PC-3 (cell line): ENCODE data around the gene RAB31. TPM values are rescaled to one million over a fixed set of nuclear protein-coding genes. Genes with fewer than 3 reads are reported as not detected.

Experiments
- ATAC-seq: fragments of 200-7000 bp; cut with Tn5 transposase; 2 replicates; pipeline ENCODE4 v1.9.1; 2020; ENCODE audit warnings: mild to moderate bottlenecking, moderate library complexity
- BruUV-seq: library from RNA; stranded (reverse); fragments of 400-500 nt; replicated peaks from 2 replicates; lab custom pipeline; 2021; lab: Mats Ljungman, UMichigan
- CTCF ChIA-PET: fragments of 300-600 bp; sonication (Branson Sonifier 250); formaldehyde crosslinking; loops from one replicate; lab custom pipeline; 2022; ENCODE audit warnings: antibody characterized with exemption; lab: Charles Lee
- POLR2A ChIA-PET: fragments of 300-600 bp; sonication (Branson Sonifier 250); formaldehyde crosslinking; loops from one replicate; lab custom pipeline; 2022; ENCODE audit warnings: antibody characterized with exemption; ENCODE audit not compliant: unreplicated experiment; lab: Charles Lee
- DNase-seq: peaks from one replicate; pipeline ENCODE4 v3.0.0-alpha.2; 2015
- H2AFZ ChIP-seq: fragments of 300-600 bp; sonication (generic); 2 replicates; pipeline ENCODE4 v1.6.0; 2016; ENCODE audit warnings: antibody characterized with exemption, low read length
- H3F3A ChIP-seq: fragments of 300-600 bp; sonication (generic); one replicate; pipeline ENCODE4 v1.6.0; 2017; ENCODE audit warnings: antibody characterized with exemption, low read length, control low read depth, mild to moderate bottlenecking; ENCODE audit not compliant: unreplicated experiment
- H3K27ac ChIP-seq: fragments of 300-600 bp; sonication (generic); 2 replicates; pipeline ENCODE4 v1.5.1; 2016; ENCODE audit warnings: mild to moderate bottlenecking, low read length
- H3K27me3 ChIP-seq: fragments of 300-600 bp; sonication (generic); 2 replicates; pipeline ENCODE4 v1.6.1; 2016; ENCODE audit warnings: low read length, mixed read lengths
- H3K36me3 ChIP-seq: fragments of 300-600 bp; sonication (generic); 2 replicates; pipeline ENCODE4 v1.6.1; 2016; ENCODE audit warnings: low read depth, mixed run types, low read length, mixed read lengths
- H3K4me1 ChIP-seq: fragments of 300-600 bp; sonication (generic); 2 replicates; pipeline ENCODE4 v1.5.1; 2016; ENCODE audit warnings: low read length; ENCODE audit not compliant: insufficient read depth
- H3K4me2 ChIP-seq: fragments of 300-600 bp; sonication (generic); 2 replicates; pipeline ENCODE4 v1.6.0; 2016; ENCODE audit warnings: low read length
- H3K4me3 ChIP-seq: fragments of 300-600 bp; sonication (generic); 2 replicates; pipeline ENCODE4 v1.5.1; 2016; ENCODE audit warnings: mild to moderate bottlenecking, low read length, mixed read lengths
- H3K79me2 ChIP-seq: fragments of 300-600 bp; sonication (generic); 2 replicates; pipeline ENCODE4 v1.6.1; 2017; ENCODE audit warnings: low read length, mixed read lengths
- H3K9ac ChIP-seq: fragments of 300-600 bp; sonication (generic); 2 replicates; pipeline ENCODE4 v1.6.0; 2016; ENCODE audit warnings: mild to moderate bottlenecking, low read length
- H3K9me2 ChIP-seq: fragments of 300-600 bp; sonication (generic); replicated peaks from 2 replicates; pipeline ENCODE4 v1.6.1; 2016; ENCODE audit warnings: mixed run types, low read length, mixed read lengths
- H3K9me3 ChIP-seq: fragments of 300-600 bp; sonication (generic); 2 replicates; pipeline ENCODE4 v1.6.1; 2016; ENCODE audit warnings: low read length, mixed read lengths
- H4K20me1 ChIP-seq: fragments of 300-600 bp; sonication (generic); 2 replicates; pipeline ENCODE4 v1.6.1; 2016; ENCODE audit warnings: low read length, mixed read lengths
- EZH2 ChIP-seq: fragments of 300-600 bp; sonication (generic); IDR thresholded peaks from one replicate; pipeline ENCODE4 v1.6.1; 2017; ENCODE audit warnings: antibody characterized with exemption, mild to moderate bottlenecking, low read length; ENCODE audit not compliant: unreplicated experiment
- EZH2phosphoT487 ChIP-seq: fragments of 300-600 bp; sonication (generic); IDR thresholded peaks from 2 replicates; pipeline ENCODE4 v1.6.1; 2018; ENCODE audit warnings: mild to moderate bottlenecking, antibody characterized with exemption, low read length, borderline replicate concordance
- intact Hi-C: fragments of 100-400 bp; cut with micrococcal nuclease; formaldehyde crosslinking; loops from 2 replicates; pipeline ENCODE4 v1.9.0; 2023
- total RNA-seq: library from RNA; depleted of rRNA; stranded (reverse); fragments of >200 nt; gene quantifications from 2 replicates; pipeline ENCODE4 v1.2.3, GENCODE V29; 2014
- TF ChIP-seq, protein P1 (sequence below): fragments of 300-600 bp; sonication (generic); conservative IDR thresholded peaks from 2 replicates; pipeline ENCODE4 v1.5.1; 2017; ENCODE audit warnings: antibody characterized with exemption, low read depth, mild to moderate bottlenecking, low read length

The RAB31 gene
- total RNA-seq, 1 experiment from 2014 or later, result 3.8 TPM

DNA sequence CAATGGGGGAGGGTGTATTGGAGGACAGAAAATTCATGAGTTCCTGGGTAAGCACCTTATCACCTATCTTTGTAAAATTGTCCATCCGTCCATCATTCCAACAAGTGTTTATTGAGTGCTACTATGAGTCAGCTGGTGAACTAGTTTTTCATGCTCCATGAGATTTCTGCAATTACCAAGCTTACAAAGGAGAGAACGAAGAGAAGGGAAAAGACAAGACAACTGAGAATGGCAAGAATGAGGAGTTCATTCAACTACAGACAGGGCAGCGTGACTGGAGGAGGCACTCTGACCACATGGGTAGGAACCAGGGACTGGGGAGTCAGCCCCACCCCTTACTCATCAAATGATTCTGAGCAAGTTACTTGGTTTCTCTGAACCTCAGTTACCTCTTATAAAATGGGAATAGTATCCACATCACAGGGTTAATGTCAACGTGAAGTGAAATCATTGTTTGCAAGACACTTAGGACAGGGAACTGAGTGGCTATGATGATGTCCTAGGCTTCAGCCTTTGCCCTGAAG, 159.0 kb downstream of the RAB31 start:
- DNase-seq (peak; percentile 54), ATAC-seq (no peak; the same call in 1 of the 2 replicates)
- no peaks in the 10 kb centered on the region for H3K79me2 ChIP-seq
- H3K9ac ChIP-seq, result no peak overlapping the region
- H3K4me1 ChIP-seq, result peaks cover 10% of the 10 kb centered on the region
- no peaks in the 10 kb centered on the region for H3K27me3 ChIP-seq
- ChIA-PET POLR2A (no interaction called here), CTCF (no interaction called here)
- H3K4me2 ChIP-seq, result no peak overlapping the region
- H3K4me3 ChIP-seq, result no peak overlapping the region
- TF ChIP-seq EZH2phosphoT487 (no peak), EZH2 (no peak)
- TF ChIP-seq, protein P1, sequence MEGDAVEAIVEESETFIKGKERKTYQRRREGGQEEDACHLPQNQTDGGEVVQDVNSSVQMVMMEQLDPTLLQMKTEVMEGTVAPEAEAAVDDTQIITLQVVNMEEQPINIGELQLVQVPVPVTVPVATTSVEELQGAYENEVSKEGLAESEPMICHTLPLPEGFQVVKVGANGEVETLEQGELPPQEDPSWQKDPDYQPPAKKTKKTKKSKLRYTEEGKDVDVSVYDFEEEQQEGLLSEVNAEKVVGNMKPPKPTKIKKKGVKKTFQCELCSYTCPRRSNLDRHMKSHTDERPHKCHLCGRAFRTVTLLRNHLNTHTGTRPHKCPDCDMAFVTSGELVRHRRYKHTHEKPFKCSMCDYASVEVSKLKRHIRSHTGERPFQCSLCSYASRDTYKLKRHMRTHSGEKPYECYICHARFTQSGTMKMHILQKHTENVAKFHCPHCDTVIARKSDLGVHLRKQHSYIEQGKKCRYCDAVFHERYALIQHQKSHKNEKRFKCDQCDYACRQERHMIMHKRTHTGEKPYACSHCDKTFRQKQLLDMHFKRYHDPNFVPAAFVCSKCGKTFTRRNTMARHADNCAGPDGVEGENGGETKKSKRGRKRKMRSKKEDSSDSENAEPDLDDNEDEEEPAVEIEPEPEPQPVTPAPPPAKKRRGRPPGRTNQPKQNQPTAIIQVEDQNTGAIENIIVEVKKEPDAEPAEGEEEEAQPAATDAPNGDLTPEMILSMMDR, result no peak
- no TSS peak for BruUV-seq
- no peaks in the 10 kb centered on the region for H3K36me3 ChIP-seq
- 0 out of 2 replicates have a peak, but pooled peaks cover 7% of the 10 kb centered on the region for H3K9me3 ChIP-seq
- no peaks in the 10 kb centered on the region for H3K9me2 ChIP-seq
- intact Hi-C loops, result no loop called here
- no peaks in the 10 kb centered on the region for H3F3A ChIP-seq
- H2AFZ ChIP-seq, result no peak overlapping the region
- no peak overlapping the region for H3K27ac ChIP-seq
- H4K20me1 ChIP-seq, result no peaks in the 10 kb centered on the region

DNA sequence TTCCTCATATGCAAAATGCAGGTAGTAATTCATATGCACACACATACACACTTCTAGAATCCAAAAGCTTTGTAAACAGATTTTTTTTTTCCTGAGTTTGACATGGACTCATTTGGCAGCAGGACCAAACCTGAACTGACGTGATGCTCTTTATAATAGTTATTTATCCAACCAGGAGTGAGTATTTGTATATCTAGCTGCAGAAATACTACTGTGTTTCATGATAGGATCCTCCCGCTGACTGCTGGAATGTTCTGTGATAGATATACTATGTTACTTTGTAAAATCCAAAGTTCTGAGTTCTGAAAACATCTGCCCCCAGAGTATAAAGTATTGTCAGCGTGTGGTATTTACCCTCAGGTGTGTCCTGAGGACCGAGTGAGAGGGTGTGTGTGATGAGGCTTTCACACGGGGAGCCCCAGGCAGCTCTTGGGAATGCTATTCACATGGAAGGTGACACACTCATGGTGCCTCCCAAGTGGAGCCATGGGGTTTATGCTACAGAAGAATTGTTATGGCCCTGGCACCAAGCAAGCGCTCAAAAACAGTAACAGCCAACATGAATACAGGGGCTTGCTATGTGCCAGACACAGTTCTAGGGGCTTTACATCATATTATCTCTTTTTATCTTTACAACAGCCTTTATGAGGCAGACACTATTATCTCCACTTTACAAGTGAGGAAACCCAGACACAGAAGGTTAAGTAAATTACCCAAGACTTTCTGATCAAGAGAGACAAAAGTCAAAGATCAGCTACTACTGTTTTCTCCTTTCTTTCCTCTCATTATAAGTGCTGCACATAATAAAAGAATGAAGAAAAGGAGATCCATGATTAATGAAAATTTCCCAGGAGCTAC, 161.0 kb downstream of the RAB31 start:
- no TSS peak for BruUV-seq
- H3K79me2 ChIP-seq, result no peaks in the 10 kb centered on the region
- H3K9me2 ChIP-seq, result no peaks in the 10 kb centered on the region
- no peaks in the 10 kb centered on the region for H3K36me3 ChIP-seq
- no peaks in the 10 kb centered on the region for H3F3A ChIP-seq
- 0 out of 2 replicates have a peak, but pooled peaks cover 7% of the 10 kb centered on the region for H3K9me3 ChIP-seq
- ATAC-seq, result no peak
- H3K4me2 ChIP-seq, result peak overlapping the region; percentile 7; the same call in 1 of the 2 replicates
- H3K4me1 ChIP-seq, result peaks cover 10% of the 10 kb centered on the region
- ChIA-PET CTCF (no interaction called here), POLR2A (no interaction called here)
- H3K27me3 ChIP-seq, result no peaks in the 10 kb centered on the region
- H3K9ac ChIP-seq, result no peak overlapping the region
- no peaks in the 10 kb centered on the region for H4K20me1 ChIP-seq
- DNase-seq, result no peak
- intact Hi-C loops, result no loop called here
- no peak overlapping the region for H3K4me3 ChIP-seq
- TF ChIP-seq EZH2phosphoT487 (no peak), EZH2 (no peak)
- TF ChIP-seq, protein P1, result no peak
- H2AFZ ChIP-seq, result no peak overlapping the region
- H3K27ac ChIP-seq, result no peak overlapping the region
